DOHH2 (cell line): ENCODE measurements around the gene ITGB1BP1.

Source experiments
- EZH2phosphoT487 ChIP-seq: fragments of 200-600 bp; sonication (generic); IDR thresholded peaks from 2 replicates; pipeline ENCODE4 v1.6.1; 2017; ENCODE audit warnings: borderline replicate concordance, mild to moderate bottlenecking, antibody characterized with exemption, low read length, moderate library complexity, mixed read lengths
- TF ChIP-seq, protein P1 (sequence below): fragments of 200-600 bp; sonication (generic); IDR thresholded peaks from one replicate; pipeline ENCODE4 v1.5.1; 2014; ENCODE audit warnings: antibody characterized with exemption, mild to moderate bottlenecking, low read depth, low read length; ENCODE audit not compliant: poor library complexity, severe bottlenecking

DNA sequence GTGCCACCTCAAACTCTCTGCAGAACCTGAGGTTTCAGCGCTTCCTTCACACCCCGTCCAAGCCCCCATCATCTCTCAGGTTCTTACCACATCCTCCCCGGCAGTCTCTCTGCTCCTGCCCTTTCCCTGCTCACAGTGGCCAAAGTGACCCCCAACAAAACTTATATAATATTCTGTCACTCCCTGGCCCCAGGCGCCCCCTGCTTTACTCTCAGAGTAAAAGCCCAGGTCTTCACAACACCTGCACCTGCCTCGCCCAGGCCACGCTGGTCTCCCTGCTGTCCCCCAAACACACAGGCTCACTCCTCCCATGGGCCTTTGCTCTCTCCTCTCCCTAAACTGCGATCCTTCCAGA, 6.4 kb downstream of the ITGB1BP1 start:
- TF ChIP-seq, protein P1, sequence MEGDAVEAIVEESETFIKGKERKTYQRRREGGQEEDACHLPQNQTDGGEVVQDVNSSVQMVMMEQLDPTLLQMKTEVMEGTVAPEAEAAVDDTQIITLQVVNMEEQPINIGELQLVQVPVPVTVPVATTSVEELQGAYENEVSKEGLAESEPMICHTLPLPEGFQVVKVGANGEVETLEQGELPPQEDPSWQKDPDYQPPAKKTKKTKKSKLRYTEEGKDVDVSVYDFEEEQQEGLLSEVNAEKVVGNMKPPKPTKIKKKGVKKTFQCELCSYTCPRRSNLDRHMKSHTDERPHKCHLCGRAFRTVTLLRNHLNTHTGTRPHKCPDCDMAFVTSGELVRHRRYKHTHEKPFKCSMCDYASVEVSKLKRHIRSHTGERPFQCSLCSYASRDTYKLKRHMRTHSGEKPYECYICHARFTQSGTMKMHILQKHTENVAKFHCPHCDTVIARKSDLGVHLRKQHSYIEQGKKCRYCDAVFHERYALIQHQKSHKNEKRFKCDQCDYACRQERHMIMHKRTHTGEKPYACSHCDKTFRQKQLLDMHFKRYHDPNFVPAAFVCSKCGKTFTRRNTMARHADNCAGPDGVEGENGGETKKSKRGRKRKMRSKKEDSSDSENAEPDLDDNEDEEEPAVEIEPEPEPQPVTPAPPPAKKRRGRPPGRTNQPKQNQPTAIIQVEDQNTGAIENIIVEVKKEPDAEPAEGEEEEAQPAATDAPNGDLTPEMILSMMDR: no peak
- TF ChIP-seq EZH2phosphoT487: no peak
